ENCODE results near the gene BROX.
A peak's percentile ranks its signal among the peaks of the same experiment; 100 is the strongest.

Gene BROX

DNA sequence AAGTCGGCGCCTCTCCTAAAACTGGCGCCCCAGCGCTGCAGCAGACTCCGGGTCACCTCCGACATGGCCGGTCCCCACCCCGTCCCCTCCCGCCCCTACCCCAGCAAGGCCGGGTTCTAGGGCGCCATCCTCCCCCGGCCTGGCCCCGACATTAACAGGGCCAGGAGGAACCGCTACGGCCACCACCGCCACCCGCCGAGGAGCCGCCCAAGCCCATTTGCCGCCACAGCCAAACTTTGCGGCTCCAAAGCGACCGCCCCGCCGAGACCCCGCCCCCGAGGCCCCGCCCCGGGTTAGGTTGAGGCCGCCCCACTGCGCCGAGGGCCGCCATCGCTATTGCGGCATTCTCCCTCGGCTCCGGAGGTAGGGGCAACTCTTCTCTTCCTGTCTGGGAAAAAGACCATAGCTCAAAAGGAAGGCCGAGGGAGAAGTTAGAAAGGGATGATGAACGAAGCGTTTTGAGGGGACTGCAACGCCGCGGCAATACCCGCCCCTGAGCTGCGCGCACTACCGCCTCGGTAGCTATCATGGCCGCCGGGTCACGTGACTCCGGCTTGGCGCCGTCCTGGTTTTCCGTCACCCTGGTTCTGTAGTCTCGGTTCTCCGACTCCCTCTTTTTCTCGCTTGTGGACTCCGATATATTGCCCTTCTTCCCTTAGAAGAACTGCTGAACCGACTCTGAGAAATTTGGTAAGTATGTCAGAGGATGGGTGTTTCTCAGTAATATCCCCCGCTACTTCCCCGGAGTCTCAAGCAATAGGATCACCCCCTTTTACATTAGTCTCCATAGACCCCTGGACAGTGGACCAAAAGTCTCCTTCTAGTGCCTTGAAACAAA is at the start of gene BROX, which contains the start of gene AIDA (continued):
- TF ChIP-seq ZNF530 (tag by site-specific recombination; IDR thresholded peaks at IDR 0.05; ENCODE audit: low read depth) (no peak), SP7 (tag by site-specific recombination; IDR thresholded peaks at IDR 0.05) (peak; percentile 88), HOXC10 (CRISPR knock-in tag; IDR thresholded peaks at IDR 0.05) (no peak), ZNF302 (tag by site-specific recombination; IDR thresholded peaks at IDR 0.05; ENCODE audit: low read depth) (no peak), ZNF555 (tag by site-specific recombination; conservative IDR thresholded peaks at IDR 0.05) (no peak), MYNN (tag by site-specific recombination; IDR thresholded peaks at IDR 0.05; ENCODE audit: borderline replicate concordance) (0 out of 2 replicates have a peak, but pooled peaks have one; percentile 17), ZNF140 (tag by site-specific recombination; IDR thresholded peaks at IDR 0.05) (no peak; the same call in 1 of the 2 replicates), ZNF16 (tag by site-specific recombination; IDR thresholded peaks at IDR 0.05; ENCODE audit: low read depth) (no peak), ZNF747 (tag by site-specific recombination; IDR thresholded peaks at IDR 0.05) (no peak), WT1 (tag by site-specific recombination; IDR thresholded peaks at IDR 0.05) (no peak; the same call in 1 of the 2 replicates), KLF8 (tag by site-specific recombination; IDR thresholded peaks at IDR 0.05) (peak; percentile 97), ZNF473 (tag by site-specific recombination; IDR thresholded peaks at IDR 0.05) (no peak), ZNF211 (tag by site-specific recombination; IDR thresholded peaks at IDR 0.05; ENCODE audit: low read depth) (no peak), ZNF248 (tag by site-specific recombination; IDR thresholded peaks at IDR 0.05) (no peak), ZNF138 (tag by site-specific recombination; IDR thresholded peaks at IDR 0.05; ENCODE audit: borderline replicate concordance) (peak; percentile 82; the same call in 1 of the 2 replicates), ZNF354C (tag by site-specific recombination; IDR thresholded peaks at IDR 0.05; ENCODE audit: borderline replicate concordance, low read depth) (no peak), ZNF548 (tag by site-specific recombination; IDR thresholded peaks at IDR 0.05) (no peak), HOXA7 (CRISPR knock-in tag; IDR thresholded peaks at IDR 0.05; ENCODE audit: borderline replicate concordance) (no peak), GLIS1 (tag by site-specific recombination; IDR thresholded peaks at IDR 0.05) (peak; percentile 37; the same call in 1 of the 2 replicates), ZNF426 (tag by site-specific recombination; IDR thresholded peaks at IDR 0.05) (peak; percentile 22; the same call in 1 of the 2 replicates), IKZF3 (tag by site-specific recombination; IDR thresholded peaks at IDR 0.05) (0 out of 2 replicates have a peak, but pooled peaks have one; percentile 33)
- TF ChIP-seq, protein P1, sequence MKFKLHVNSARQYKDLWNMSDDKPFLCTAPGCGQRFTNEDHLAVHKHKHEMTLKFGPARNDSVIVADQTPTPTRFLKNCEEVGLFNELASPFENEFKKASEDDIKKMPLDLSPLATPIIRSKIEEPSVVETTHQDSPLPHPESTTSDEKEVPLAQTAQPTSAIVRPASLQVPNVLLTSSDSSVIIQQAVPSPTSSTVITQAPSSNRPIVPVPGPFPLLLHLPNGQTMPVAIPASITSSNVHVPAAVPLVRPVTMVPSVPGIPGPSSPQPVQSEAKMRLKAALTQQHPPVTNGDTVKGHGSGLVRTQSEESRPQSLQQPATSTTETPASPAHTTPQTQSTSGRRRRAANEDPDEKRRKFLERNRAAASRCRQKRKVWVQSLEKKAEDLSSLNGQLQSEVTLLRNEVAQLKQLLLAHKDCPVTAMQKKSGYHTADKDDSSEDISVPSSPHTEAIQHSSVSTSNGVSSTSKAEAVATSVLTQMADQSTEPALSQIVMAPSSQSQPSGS (tag by site-specific recombination; IDR thresholded peaks at IDR 0.05; ENCODE audit: low read depth): no peak
- TF ChIP-seq, protein P2, sequence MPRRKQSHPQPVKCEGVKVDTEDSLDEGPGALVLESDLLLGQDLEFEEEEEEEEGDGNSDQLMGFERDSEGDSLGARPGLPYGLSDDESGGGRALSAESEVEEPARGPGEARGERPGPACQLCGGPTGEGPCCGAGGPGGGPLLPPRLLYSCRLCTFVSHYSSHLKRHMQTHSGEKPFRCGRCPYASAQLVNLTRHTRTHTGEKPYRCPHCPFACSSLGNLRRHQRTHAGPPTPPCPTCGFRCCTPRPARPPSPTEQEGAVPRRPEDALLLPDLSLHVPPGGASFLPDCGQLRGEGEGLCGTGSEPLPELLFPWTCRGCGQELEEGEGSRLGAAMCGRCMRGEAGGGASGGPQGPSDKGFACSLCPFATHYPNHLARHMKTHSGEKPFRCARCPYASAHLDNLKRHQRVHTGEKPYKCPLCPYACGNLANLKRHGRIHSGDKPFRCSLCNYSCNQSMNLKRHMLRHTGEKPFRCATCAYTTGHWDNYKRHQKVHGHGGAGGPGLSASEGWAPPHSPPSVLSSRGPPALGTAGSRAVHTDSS (tag by site-specific recombination; IDR thresholded peaks at IDR 0.05): no peak
- TF ChIP-seq, protein P3, sequence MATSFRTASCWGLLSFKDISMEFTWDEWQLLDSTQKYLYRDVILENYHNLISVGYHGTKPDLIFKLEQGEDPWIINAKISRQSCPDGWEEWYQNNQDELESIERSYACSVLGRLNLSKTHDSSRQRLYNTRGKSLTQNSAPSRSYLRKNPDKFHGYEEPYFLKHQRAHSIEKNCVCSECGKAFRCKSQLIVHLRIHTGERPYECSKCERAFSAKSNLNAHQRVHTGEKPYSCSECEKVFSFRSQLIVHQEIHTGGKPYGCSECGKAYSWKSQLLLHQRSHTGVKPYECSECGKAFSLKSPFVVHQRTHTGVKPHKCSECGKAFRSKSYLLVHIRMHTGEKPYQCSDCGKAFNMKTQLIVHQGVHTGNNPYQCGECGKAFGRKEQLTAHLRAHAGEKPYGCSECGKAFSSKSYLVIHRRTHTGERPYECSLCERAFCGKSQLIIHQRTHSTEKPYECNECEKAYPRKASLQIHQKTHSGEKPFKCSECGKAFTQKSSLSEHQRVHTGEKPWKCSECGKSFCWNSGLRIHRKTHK (tag by site-specific recombination; IDR thresholded peaks at IDR 0.05): no peak
- TF ChIP-seq, protein P4, sequence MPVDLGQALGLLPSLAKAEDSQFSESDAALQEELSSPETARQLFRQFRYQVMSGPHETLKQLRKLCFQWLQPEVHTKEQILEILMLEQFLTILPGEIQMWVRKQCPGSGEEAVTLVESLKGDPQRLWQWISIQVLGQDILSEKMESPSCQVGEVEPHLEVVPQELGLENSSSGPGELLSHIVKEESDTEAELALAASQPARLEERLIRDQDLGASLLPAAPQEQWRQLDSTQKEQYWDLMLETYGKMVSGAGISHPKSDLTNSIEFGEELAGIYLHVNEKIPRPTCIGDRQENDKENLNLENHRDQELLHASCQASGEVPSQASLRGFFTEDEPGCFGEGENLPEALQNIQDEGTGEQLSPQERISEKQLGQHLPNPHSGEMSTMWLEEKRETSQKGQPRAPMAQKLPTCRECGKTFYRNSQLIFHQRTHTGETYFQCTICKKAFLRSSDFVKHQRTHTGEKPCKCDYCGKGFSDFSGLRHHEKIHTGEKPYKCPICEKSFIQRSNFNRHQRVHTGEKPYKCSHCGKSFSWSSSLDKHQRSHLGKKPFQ (tag by site-specific recombination; IDR thresholded peaks at IDR 0.05): no peak
- TF ChIP-seq, protein P5, sequence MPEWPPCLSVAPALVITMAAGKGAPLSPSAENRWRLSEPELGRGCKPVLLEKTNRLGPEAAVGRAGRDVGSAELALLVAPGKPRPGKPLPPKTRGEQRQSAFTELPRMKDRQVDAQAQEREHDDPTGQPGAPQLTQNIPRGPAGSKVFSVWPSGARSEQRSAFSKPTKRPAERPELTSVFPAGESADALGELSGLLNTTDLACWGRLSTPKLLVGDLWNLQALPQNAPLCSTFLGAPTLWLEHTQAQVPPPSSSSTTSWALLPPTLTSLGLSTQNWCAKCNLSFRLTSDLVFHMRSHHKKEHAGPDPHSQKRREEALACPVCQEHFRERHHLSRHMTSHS (tag by site-specific recombination; IDR thresholded peaks at IDR 0.05): no peak; the same call in 1 of the 2 replicates
- TF ChIP-seq, protein P6, sequence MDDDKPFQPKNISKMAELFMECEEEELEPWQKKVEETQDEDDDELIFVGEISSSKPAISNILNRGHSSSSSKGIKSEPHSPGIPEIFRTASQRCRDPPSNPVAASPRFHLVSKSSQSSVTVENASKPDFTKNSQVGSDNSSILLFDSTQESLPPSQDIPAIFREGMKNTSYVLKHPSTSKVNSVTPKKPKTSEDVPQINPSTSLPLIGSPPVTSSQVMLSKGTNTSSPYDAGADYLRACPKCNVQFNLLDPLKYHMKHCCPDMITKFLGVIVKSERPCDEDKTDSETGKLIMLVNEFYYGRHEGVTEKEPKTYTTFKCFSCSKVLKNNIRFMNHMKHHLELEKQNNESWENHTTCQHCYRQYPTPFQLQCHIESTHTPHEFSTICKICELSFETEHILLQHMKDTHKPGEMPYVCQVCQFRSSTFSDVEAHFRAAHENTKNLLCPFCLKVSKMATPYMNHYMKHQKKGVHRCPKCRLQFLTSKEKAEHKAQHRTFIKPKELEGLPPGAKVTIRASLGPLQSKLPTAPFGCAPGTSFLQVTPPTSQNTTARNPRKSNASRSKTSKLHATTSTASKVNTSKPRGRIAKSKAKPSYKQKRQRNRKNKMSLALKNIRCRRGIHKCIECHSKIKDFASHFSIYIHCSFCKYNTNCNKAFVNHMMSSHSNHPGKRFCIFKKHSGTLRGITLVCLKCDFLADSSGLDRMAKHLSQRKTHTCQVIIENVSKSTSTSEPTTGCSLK (tag by site-specific recombination; IDR thresholded peaks at IDR 0.05): no peak
- TF ChIP-seq, protein P7, sequence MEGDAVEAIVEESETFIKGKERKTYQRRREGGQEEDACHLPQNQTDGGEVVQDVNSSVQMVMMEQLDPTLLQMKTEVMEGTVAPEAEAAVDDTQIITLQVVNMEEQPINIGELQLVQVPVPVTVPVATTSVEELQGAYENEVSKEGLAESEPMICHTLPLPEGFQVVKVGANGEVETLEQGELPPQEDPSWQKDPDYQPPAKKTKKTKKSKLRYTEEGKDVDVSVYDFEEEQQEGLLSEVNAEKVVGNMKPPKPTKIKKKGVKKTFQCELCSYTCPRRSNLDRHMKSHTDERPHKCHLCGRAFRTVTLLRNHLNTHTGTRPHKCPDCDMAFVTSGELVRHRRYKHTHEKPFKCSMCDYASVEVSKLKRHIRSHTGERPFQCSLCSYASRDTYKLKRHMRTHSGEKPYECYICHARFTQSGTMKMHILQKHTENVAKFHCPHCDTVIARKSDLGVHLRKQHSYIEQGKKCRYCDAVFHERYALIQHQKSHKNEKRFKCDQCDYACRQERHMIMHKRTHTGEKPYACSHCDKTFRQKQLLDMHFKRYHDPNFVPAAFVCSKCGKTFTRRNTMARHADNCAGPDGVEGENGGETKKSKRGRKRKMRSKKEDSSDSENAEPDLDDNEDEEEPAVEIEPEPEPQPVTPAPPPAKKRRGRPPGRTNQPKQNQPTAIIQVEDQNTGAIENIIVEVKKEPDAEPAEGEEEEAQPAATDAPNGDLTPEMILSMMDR (tag by site-specific recombination; IDR thresholded peaks at IDR 0.05): no peak

All from HEK293 (cell line).